Measurements from ENCODE around the gene ZNF407.

DNA sequence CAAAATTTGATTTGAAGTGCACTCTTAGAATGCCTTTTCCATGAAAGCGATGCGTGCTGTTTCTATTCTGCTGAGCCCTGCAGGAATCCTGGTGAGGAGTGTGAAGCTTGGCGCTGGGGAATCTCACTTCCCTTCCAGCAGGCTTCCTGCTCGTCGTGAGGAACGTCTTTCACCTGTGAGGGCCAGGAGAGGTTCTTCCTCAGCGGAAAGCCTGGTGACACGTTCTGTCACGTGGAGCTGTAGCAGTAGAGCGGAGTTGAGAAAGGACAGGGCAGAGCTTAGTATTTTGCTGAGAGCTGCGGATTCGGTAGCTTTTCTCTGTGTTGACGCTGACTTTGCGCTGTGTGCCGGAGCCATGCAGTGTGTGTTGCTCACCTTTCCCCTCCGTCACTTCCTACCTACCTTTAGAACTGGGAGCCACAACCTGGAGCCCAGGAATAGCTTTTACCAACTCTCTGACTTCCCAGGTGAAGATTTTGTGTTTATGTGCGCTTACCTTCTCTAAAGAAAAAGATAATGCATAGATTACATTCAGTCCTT is 316.5 kb downstream of the ZNF407 start:
- TF ChIP-seq CTCF (conservative IDR thresholded peaks at IDR 0.05 in 1 of 2, IDR thresholded peaks at IDR 0.05 in 1 of 2; ENCODE audit: extremely low read depth in 1 of 2, insufficient read depth in 1 of 2, low read depth in 1 of 2, low read length in 2 of 2) (no peak), EZH2 (IDR thresholded peaks at IDR 0.05; ENCODE audit: borderline replicate concordance, low read length) (no peak)
